ENCODE results near the gene GPR137. TPM values are rescaled to one million over a fixed set of nuclear protein-coding genes. Genes with fewer than 3 reads are reported as not detected.

The GPR137 gene
- polyA plus RNA-seq, 1 donor from 2014 or later, result 34.1 TPM

GRCh38 chr11:64333556-64333955 is 47.9 kb downstream of the GPR137 start:
- no peaks in the 10 kb centered on the region for H4K20me1 ChIP-seq (ENCODE audit: insufficient read depth)
- H2AFZ ChIP-seq (ENCODE audit: low read depth, low read length), result no peak overlapping the region
- no peak overlapping the region for H3K4me2 ChIP-seq (ENCODE audit: low read length)
- H3K27ac ChIP-seq (ENCODE audit: low read length), result no peak overlapping the region
- H3K36me3 ChIP-seq (ENCODE audit: insufficient read depth, low read length), result no peaks in the 10 kb centered on the region
- H3K9me2 ChIP-seq (ENCODE audit: insufficient read depth, low read length), result no peaks in the 10 kb centered on the region
- TF ChIP-seq SMC3 (conservative IDR thresholded peaks at IDR 0.05; ENCODE audit: poor library complexity), result no peak
- TF ChIP-seq MXI1 (conservative IDR thresholded peaks at IDR 0.05; ENCODE audit: poor library complexity, severe bottlenecking), result no peak
- no peak for TF ChIP-seq POLR2AphosphoS5 (IDR thresholded peaks at IDR 0.05)
- no peak for TF ChIP-seq EP300 (conservative IDR thresholded peaks at IDR 0.05; ENCODE audit: poor library complexity, severe bottlenecking)
- no peak for TF ChIP-seq REST (IDR thresholded peaks at IDR 0.05; ENCODE audit: borderline replicate concordance)
- TF ChIP-seq RAD21 (conservative IDR thresholded peaks at IDR 0.05), result no peak
- no peaks in the 10 kb centered on the region for H3K9me3 ChIP-seq (ENCODE audit: low read length)
- no peak overlapping the region for H3K4me3 ChIP-seq (ENCODE audit: low read length)
- no peak overlapping the region for H3K9ac ChIP-seq (ENCODE audit: low read length)
- no peaks in the 10 kb centered on the region for H3K79me2 ChIP-seq (replicated peaks; ENCODE audit: insufficient read depth, low read length)
- H3K27me3 ChIP-seq (ENCODE audit: insufficient read depth, low read depth, low read length), result no peaks in the 10 kb centered on the region
- no peaks in the 10 kb centered on the region for H3F3A ChIP-seq (ENCODE audit: insufficient read depth, low read length, poor library complexity, severe bottlenecking)

- Histone ChIP-seq H3K36me3 (ENCODE audit: insufficient read depth, low read length) (no peaks in the 10 kb centered on the region), H3F3A (ENCODE audit: insufficient read depth, low read length, poor library complexity, severe bottlenecking) (no peaks in the 10 kb centered on the region), H3K4me3 (ENCODE audit: low read length) (no peak overlapping the region), H2AFZ (ENCODE audit: low read depth, low read length) (no peak overlapping the region), H3K27ac (ENCODE audit: low read length) (no peak overlapping the region), H3K9me2 (ENCODE audit: insufficient read depth, low read length) (no peaks in the 10 kb centered on the region), H3K9me3 (ENCODE audit: low read length) (no peaks in the 10 kb centered on the region), H3K4me2 (ENCODE audit: low read length) (no peak overlapping the region), H3K27me3 (ENCODE audit: insufficient read depth, low read depth, low read length) (no peaks in the 10 kb centered on the region), H3K9ac (ENCODE audit: low read length) (no peak overlapping the region), H4K20me1 (ENCODE audit: insufficient read depth) (no peaks in the 10 kb centered on the region), H3K79me2 (replicated peaks; ENCODE audit: insufficient read depth, low read length) (no peaks in the 10 kb centered on the region)
- TF ChIP-seq RAD21 (conservative IDR thresholded peaks at IDR 0.05) (no peak), TAF1 (IDR thresholded peaks at IDR 0.05; ENCODE audit: low read depth) (no peak), REST (IDR thresholded peaks at IDR 0.05; ENCODE audit: borderline replicate concordance) (no peak), MXI1 (conservative IDR thresholded peaks at IDR 0.05; ENCODE audit: poor library complexity, severe bottlenecking) (no peak), POLR2AphosphoS5 (IDR thresholded peaks at IDR 0.05) (no peak)
Measured at GRCh38 chr11:64334764-64335735, 49.4 kb downstream of the GPR137 start.

All from neural cell (in vitro differentiated cells).